PC-3 (cell line): Measurements from ENCODE around the gene TOLLIP. TPM values are rescaled to one million over a fixed set of nuclear protein-coding genes. Genes with fewer than 3 reads are reported as not detected.

Source experiments
- ATAC-seq: fragments of 200-7000 bp; cut with Tn5 transposase; 2 replicates; pipeline ENCODE4 v1.9.1; 2020; ENCODE audit warnings: mild to moderate bottlenecking, moderate library complexity
- BruUV-seq: library from RNA; stranded (reverse); fragments of 400-500 nt; replicated peaks from 2 replicates; lab custom pipeline; 2021; lab: Mats Ljungman, UMichigan
- CTCF ChIA-PET: fragments of 300-600 bp; sonication (Branson Sonifier 250); formaldehyde crosslinking; loops from one replicate; lab custom pipeline; 2022; ENCODE audit warnings: antibody characterized with exemption; lab: Charles Lee
- POLR2A ChIA-PET: fragments of 300-600 bp; sonication (Branson Sonifier 250); formaldehyde crosslinking; loops from one replicate; lab custom pipeline; 2022; ENCODE audit warnings: antibody characterized with exemption; ENCODE audit not compliant: unreplicated experiment; lab: Charles Lee
- DNase-seq: peaks from one replicate; pipeline ENCODE4 v3.0.0-alpha.2; 2015
- H2AFZ ChIP-seq: fragments of 300-600 bp; sonication (generic); 2 replicates; pipeline ENCODE4 v1.6.0; 2016; ENCODE audit warnings: antibody characterized with exemption, low read length
- H3F3A ChIP-seq: fragments of 300-600 bp; sonication (generic); one replicate; pipeline ENCODE4 v1.6.0; 2017; ENCODE audit warnings: antibody characterized with exemption, low read length, control low read depth, mild to moderate bottlenecking; ENCODE audit not compliant: unreplicated experiment
- H3K27ac ChIP-seq: fragments of 300-600 bp; sonication (generic); 2 replicates; pipeline ENCODE4 v1.5.1; 2016; ENCODE audit warnings: mild to moderate bottlenecking, low read length
- H3K27me3 ChIP-seq: fragments of 300-600 bp; sonication (generic); 2 replicates; pipeline ENCODE4 v1.6.1; 2016; ENCODE audit warnings: low read length, mixed read lengths
- H3K36me3 ChIP-seq: fragments of 300-600 bp; sonication (generic); 2 replicates; pipeline ENCODE4 v1.6.1; 2016; ENCODE audit warnings: low read depth, mixed run types, low read length, mixed read lengths
- H3K4me1 ChIP-seq: fragments of 300-600 bp; sonication (generic); 2 replicates; pipeline ENCODE4 v1.5.1; 2016; ENCODE audit warnings: low read length; ENCODE audit not compliant: insufficient read depth
- H3K4me2 ChIP-seq: fragments of 300-600 bp; sonication (generic); 2 replicates; pipeline ENCODE4 v1.6.0; 2016; ENCODE audit warnings: low read length
- H3K4me3 ChIP-seq: fragments of 300-600 bp; sonication (generic); 2 replicates; pipeline ENCODE4 v1.5.1; 2016; ENCODE audit warnings: mild to moderate bottlenecking, low read length, mixed read lengths
- H3K79me2 ChIP-seq: fragments of 300-600 bp; sonication (generic); 2 replicates; pipeline ENCODE4 v1.6.1; 2017; ENCODE audit warnings: low read length, mixed read lengths
- H3K9ac ChIP-seq: fragments of 300-600 bp; sonication (generic); 2 replicates; pipeline ENCODE4 v1.6.0; 2016; ENCODE audit warnings: mild to moderate bottlenecking, low read length
- H3K9me2 ChIP-seq: fragments of 300-600 bp; sonication (generic); replicated peaks from 2 replicates; pipeline ENCODE4 v1.6.1; 2016; ENCODE audit warnings: mixed run types, low read length, mixed read lengths
- H3K9me3 ChIP-seq: fragments of 300-600 bp; sonication (generic); 2 replicates; pipeline ENCODE4 v1.6.1; 2016; ENCODE audit warnings: low read length, mixed read lengths
- H4K20me1 ChIP-seq: fragments of 300-600 bp; sonication (generic); 2 replicates; pipeline ENCODE4 v1.6.1; 2016; ENCODE audit warnings: low read length, mixed read lengths
- EZH2 ChIP-seq: fragments of 300-600 bp; sonication (generic); IDR thresholded peaks from one replicate; pipeline ENCODE4 v1.6.1; 2017; ENCODE audit warnings: antibody characterized with exemption, mild to moderate bottlenecking, low read length; ENCODE audit not compliant: unreplicated experiment
- EZH2phosphoT487 ChIP-seq: fragments of 300-600 bp; sonication (generic); IDR thresholded peaks from 2 replicates; pipeline ENCODE4 v1.6.1; 2018; ENCODE audit warnings: mild to moderate bottlenecking, antibody characterized with exemption, low read length, borderline replicate concordance
- intact Hi-C: fragments of 100-400 bp; cut with micrococcal nuclease; formaldehyde crosslinking; loops from 2 replicates; pipeline ENCODE4 v1.9.0; 2023
- total RNA-seq: library from RNA; depleted of rRNA; stranded (reverse); fragments of >200 nt; gene quantifications from 2 replicates; pipeline ENCODE4 v1.2.3, GENCODE V29; 2014
- TF ChIP-seq, protein P1 (sequence below): fragments of 300-600 bp; sonication (generic); conservative IDR thresholded peaks from 2 replicates; pipeline ENCODE4 v1.5.1; 2017; ENCODE audit warnings: antibody characterized with exemption, low read depth, mild to moderate bottlenecking, low read length

Gene TOLLIP
- total RNA-seq, 1 experiment from 2014 or later = 43.2 TPM

DNA sequence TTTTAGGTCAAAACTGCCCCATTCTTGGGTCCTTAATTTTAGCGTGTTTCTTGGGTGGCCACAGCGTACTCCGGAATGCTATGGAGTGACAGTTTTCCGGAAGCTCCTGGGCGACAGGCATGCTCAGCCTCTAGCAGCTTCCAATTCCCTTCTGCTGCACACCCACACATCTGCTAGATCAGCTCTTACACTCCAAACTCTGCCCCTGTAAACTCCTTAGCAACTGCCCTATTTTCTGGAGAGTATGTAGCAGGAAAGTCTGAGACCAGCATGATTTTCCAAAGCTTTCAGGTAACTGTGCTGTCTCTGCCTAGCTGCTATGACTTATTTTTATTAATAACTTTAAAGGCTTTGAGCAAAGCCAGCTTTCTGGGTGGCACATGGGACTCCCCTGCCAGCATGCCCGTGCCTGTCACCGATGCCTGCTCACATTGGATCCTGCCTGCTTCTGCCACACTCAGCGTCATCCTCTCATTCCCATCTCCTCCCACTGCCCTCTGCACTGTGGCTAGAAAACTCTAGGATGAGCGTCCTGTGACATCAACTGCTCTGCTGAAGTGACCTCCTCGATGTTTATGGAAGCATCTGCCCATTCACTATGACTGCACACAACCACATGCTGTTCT is 17.3 kb downstream of the TOLLIP start:
- TF ChIP-seq EZH2phosphoT487 (no peak), EZH2 (no peak)
- TF ChIP-seq, protein P1, sequence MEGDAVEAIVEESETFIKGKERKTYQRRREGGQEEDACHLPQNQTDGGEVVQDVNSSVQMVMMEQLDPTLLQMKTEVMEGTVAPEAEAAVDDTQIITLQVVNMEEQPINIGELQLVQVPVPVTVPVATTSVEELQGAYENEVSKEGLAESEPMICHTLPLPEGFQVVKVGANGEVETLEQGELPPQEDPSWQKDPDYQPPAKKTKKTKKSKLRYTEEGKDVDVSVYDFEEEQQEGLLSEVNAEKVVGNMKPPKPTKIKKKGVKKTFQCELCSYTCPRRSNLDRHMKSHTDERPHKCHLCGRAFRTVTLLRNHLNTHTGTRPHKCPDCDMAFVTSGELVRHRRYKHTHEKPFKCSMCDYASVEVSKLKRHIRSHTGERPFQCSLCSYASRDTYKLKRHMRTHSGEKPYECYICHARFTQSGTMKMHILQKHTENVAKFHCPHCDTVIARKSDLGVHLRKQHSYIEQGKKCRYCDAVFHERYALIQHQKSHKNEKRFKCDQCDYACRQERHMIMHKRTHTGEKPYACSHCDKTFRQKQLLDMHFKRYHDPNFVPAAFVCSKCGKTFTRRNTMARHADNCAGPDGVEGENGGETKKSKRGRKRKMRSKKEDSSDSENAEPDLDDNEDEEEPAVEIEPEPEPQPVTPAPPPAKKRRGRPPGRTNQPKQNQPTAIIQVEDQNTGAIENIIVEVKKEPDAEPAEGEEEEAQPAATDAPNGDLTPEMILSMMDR = no peak
- Histone ChIP-seq H3K27me3 (no peaks in the 10 kb centered on the region), H3K27ac (no peak overlapping the region), H3K4me1 (no peaks in the 10 kb centered on the region), H3K36me3 (peaks cover 15% of the 10 kb centered on the region; the same call in 1 of the 2 replicates), H3K9me2 (no peaks in the 10 kb centered on the region), H3K4me3 (no peak overlapping the region), H4K20me1 (no peaks in the 10 kb centered on the region), H3F3A (no peaks in the 10 kb centered on the region), H3K79me2 (0 out of 2 replicates have a peak, but pooled peaks cover 8% of the 10 kb centered on the region), H3K9me3 (no peaks in the 10 kb centered on the region), H3K9ac (no peak overlapping the region), H3K4me2 (no peak overlapping the region), H2AFZ (no peak overlapping the region)
- CTCF ChIA-PET = no interaction called here
- no peak for ATAC-seq
- POLR2A ChIA-PET = no interaction called here
- BruUV-seq = no TSS peak
- intact Hi-C loops = no loop called here
- no peak for DNase-seq

DNA sequence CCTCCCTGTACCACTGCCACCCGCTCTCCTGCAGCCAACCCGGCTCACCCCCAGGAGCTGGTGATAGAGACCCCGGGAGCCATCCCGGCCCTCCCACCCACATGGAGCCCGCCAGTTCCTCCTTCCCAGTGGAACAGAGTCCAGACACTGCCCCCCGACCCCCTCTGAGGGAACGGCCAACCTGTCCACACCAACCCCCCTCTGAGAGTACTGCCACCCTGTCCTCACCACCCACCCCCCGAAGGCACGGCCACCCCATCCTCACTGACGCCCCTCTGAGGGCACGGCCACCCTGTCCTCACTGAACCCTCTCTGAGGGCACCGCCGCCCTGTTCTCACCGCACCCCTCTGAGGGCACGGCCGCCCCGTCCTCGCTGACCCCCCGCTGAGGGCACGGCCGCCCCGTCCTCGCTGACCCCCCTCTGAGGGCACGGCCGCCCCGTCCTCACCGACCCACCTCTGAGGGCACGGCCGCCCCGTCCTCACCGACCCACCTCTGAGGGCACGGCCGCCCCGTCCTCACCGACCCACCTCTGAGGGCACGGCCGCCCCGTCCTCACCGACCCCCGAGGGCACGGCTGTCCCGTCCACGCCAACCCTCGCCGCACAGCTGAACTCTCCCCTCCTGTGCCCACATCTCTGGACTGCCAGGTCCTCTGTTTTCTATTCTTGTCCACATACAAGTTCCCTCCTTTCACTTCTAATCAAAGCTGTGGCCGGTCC is 18.0 kb downstream of the TOLLIP start:
- Histone ChIP-seq H3K9me3 (no peaks in the 10 kb centered on the region), H3K9me2 (no peaks in the 10 kb centered on the region), H4K20me1 (no peaks in the 10 kb centered on the region), H3K27me3 (no peaks in the 10 kb centered on the region), H3K4me2 (no peak overlapping the region), H3F3A (no peaks in the 10 kb centered on the region), H3K79me2 (0 out of 2 replicates have a peak, but pooled peaks cover 7% of the 10 kb centered on the region), H3K4me3 (no peak overlapping the region), H2AFZ (no peak overlapping the region), H3K4me1 (no peaks in the 10 kb centered on the region), H3K27ac (no peak overlapping the region), H3K9ac (no peak overlapping the region), H3K36me3 (peaks cover 15% of the 10 kb centered on the region; the same call in 1 of the 2 replicates)
- intact Hi-C loops = no loop called here
- TF ChIP-seq EZH2phosphoT487 (no peak), EZH2 (no peak)
- TF ChIP-seq, protein P1 = no peak
- POLR2A ChIA-PET = no interaction called here
- DNase-seq = no peak
- no peak for ATAC-seq
- no TSS peak for BruUV-seq
- CTCF ChIA-PET = no interaction called here
